ENCODE measurements around the gene MAPT. TPM values are rescaled to one million over a fixed set of nuclear protein-coding genes. Genes with fewer than 3 reads are reported as not detected.

MAPT gene
- total and polyA plus RNA-seq, 2 donors = 3.4 to 21.1 TPM

GRCh38 chr17:46025060-46025459 lies 130.7 kb downstream of the MAPT start:
- no peak overlapping the region for H3K27ac ChIP-seq (ENCODE audit: low read depth)
- no peaks in the 10 kb centered on the region for H3K4me1 ChIP-seq (ENCODE audit: insufficient read depth)
- WGBS = 83% methylated on average over 10 of the region's 10 CpGs
- DNase-seq (ENCODE audit: extremely low spot score) = no peak
- no peaks in the 10 kb centered on the region for H3K36me3 ChIP-seq (ENCODE audit: insufficient read depth)
- H3K4me3 ChIP-seq (ENCODE audit: low read depth, low read length) = no peak overlapping the region

GRCh38 chr17:46025510-46026165 lies 131.3 kb downstream of the MAPT start:
- no peak overlapping the region for H3K27ac ChIP-seq (ENCODE audit: low read depth)

GRCh38 chr17:46026166-46027047 lies 132.1 kb downstream of the MAPT start:
- Histone ChIP-seq H3K36me3 (ENCODE audit: insufficient read depth) (no peaks in the 10 kb centered on the region), H3K4me3 (ENCODE audit: low read depth, low read length) (no peak overlapping the region), H3K4me1 (ENCODE audit: insufficient read depth) (no peaks in the 10 kb centered on the region), H3K27ac (ENCODE audit: low read depth) (no peak overlapping the region)
- 78% methylated on average over 17 of the region's 17 CpGs for WGBS
- no peak for DNase-seq (ENCODE audit: extremely low spot score)

More at GRCh38 chr17:46025510-46026165, 131.3 kb downstream of the MAPT start:
- Histone ChIP-seq H3K36me3 (ENCODE audit: insufficient read depth) (no peaks in the 10 kb centered on the region), H3K4me3 (ENCODE audit: low read depth, low read length) (no peak overlapping the region), H3K4me1 (ENCODE audit: insufficient read depth) (no peaks in the 10 kb centered on the region)
- DNase-seq (ENCODE audit: extremely low spot score) = no peak
- 67% methylated on average over 8 of the region's 8 CpGs for WGBS

- H3K36me3 ChIP-seq (ENCODE audit: insufficient read depth) = no peaks in the 10 kb centered on the region
- H3K4me3 ChIP-seq (ENCODE audit: low read depth, low read length) = no peak overlapping the region
- no peaks in the 10 kb centered on the region for H3K4me1 ChIP-seq (ENCODE audit: insufficient read depth)
- H3K27ac ChIP-seq (ENCODE audit: low read depth) = no peak overlapping the region
- DNase-seq (ENCODE audit: extremely low spot score) = no peak
- WGBS = 74% methylated on average over 12 of the region's 12 CpGs
Measured at GRCh38 chr17:46027048-46027975, 133.0 kb downstream of the MAPT start.

GRCh38 chr17:46027976-46028325 lies 133.6 kb downstream of the MAPT start:
- no peaks in the 10 kb centered on the region for H3K36me3 ChIP-seq (ENCODE audit: insufficient read depth)
- H3K27ac ChIP-seq (ENCODE audit: low read depth) = no peak overlapping the region
- H3K4me3 ChIP-seq (ENCODE audit: low read depth, low read length) = no peak overlapping the region
- no peaks in the 10 kb centered on the region for H3K4me1 ChIP-seq (ENCODE audit: insufficient read depth)
- DNase-seq (ENCODE audit: extremely low spot score) = no peak
- 78% methylated on average over 4 of the region's 4 CpGs for WGBS

- Histone ChIP-seq H3K27ac (ENCODE audit: low read depth) (no peak overlapping the region), H3K36me3 (ENCODE audit: insufficient read depth) (no peaks in the 10 kb centered on the region), H3K4me1 (ENCODE audit: insufficient read depth) (no peaks in the 10 kb centered on the region), H3K4me3 (ENCODE audit: low read depth, low read length) (no peak overlapping the region)
- no peak for DNase-seq (ENCODE audit: extremely low spot score)
- 73% methylated on average over 3 of the region's 3 CpGs for WGBS
Measured at GRCh38 chr17:46028374-46028773, 134.0 kb downstream of the MAPT start.

- WGBS = 77% methylated on average over 4 of the region's 4 CpGs
- no peak for DNase-seq (ENCODE audit: extremely low spot score)
- no peaks in the 10 kb centered on the region for H3K4me1 ChIP-seq (ENCODE audit: insufficient read depth)
- no peak overlapping the region for H3K27ac ChIP-seq (ENCODE audit: low read depth)
- H3K36me3 ChIP-seq (ENCODE audit: insufficient read depth) = no peaks in the 10 kb centered on the region
- no peak overlapping the region for H3K4me3 ChIP-seq (ENCODE audit: low read depth, low read length)
Measured at GRCh38 chr17:46028981-46029565, 134.7 kb downstream of the MAPT start.

GRCh38 chr17:46029627-46030026 lies 135.3 kb downstream of the MAPT start:
- Histone ChIP-seq H3K36me3 (ENCODE audit: insufficient read depth) (no peaks in the 10 kb centered on the region), H3K27ac (ENCODE audit: low read depth) (no peak overlapping the region), H3K4me1 (ENCODE audit: insufficient read depth) (no peaks in the 10 kb centered on the region), H3K4me3 (ENCODE audit: low read depth, low read length) (no peak overlapping the region)
- DNase-seq (ENCODE audit: extremely low spot score) = no peak
- 95% methylated on average over 6 of the region's 6 CpGs for WGBS

- Histone ChIP-seq H3K4me3 (ENCODE audit: low read depth, low read length) (no peak overlapping the region), H3K36me3 (ENCODE audit: insufficient read depth) (no peaks in the 10 kb centered on the region), H3K4me1 (ENCODE audit: insufficient read depth) (no peaks in the 10 kb centered on the region), H3K27ac (ENCODE audit: low read depth) (no peak overlapping the region)
- 74% methylated on average over 3 of the region's 3 CpGs for WGBS
- no peak for DNase-seq (ENCODE audit: extremely low spot score)
Measured at GRCh38 chr17:46030752-46031151, 136.4 kb downstream of the MAPT start.

- Histone ChIP-seq H3K4me1 (ENCODE audit: insufficient read depth) (no peaks in the 10 kb centered on the region), H3K27ac (ENCODE audit: low read depth) (no peak overlapping the region), H3K36me3 (ENCODE audit: insufficient read depth) (peaks cover 3% of the 10 kb centered on the region), H3K4me3 (ENCODE audit: low read depth, low read length) (no peak overlapping the region)
- DNase-seq (ENCODE audit: extremely low spot score) = no peak
- WGBS = 94% methylated on average over 16 of the region's 16 CpGs
Measured at GRCh38 chr17:46031440-46031839, 137.1 kb downstream of the MAPT start.

- WGBS = 82% methylated on average over 8 of the region's 8 CpGs
- no peak overlapping the region for H3K27ac ChIP-seq (ENCODE audit: low read depth)
- peaks cover 3% of the 10 kb centered on the region for H3K36me3 ChIP-seq (ENCODE audit: insufficient read depth)
- H3K4me3 ChIP-seq (ENCODE audit: low read depth, low read length) = no peak overlapping the region
- no peaks in the 10 kb centered on the region for H3K4me1 ChIP-seq (ENCODE audit: insufficient read depth)
- DNase-seq (ENCODE audit: extremely low spot score) = no peak
Measured at GRCh38 chr17:46031920-46032319, 137.6 kb downstream of the MAPT start.

- 96% methylated on average over 11 of the region's 11 CpGs for WGBS
- no peak for DNase-seq (ENCODE audit: extremely low spot score)
Measured at GRCh38 chr17:46032909-46033308, 138.6 kb downstream of the MAPT start.

GRCh38 chr17:46033392-46033791 lies 139.0 kb downstream of the MAPT start:
- no peak overlapping the region for H3K27ac ChIP-seq (ENCODE audit: low read depth)
- no peaks in the 10 kb centered on the region for H3K4me1 ChIP-seq (ENCODE audit: insufficient read depth)
- DNase-seq (ENCODE audit: extremely low spot score) = no peak
- no peak overlapping the region for H3K4me3 ChIP-seq (ENCODE audit: low read depth, low read length)
- WGBS = 90% methylated on average over 3 of the region's 3 CpGs
- H3K36me3 ChIP-seq (ENCODE audit: insufficient read depth) = peaks cover 3% of the 10 kb centered on the region

More at GRCh38 chr17:46032909-46033308, 138.6 kb downstream of the MAPT start:
- Histone ChIP-seq H3K4me3 (ENCODE audit: low read depth, low read length) (no peak overlapping the region), H3K4me1 (ENCODE audit: insufficient read depth) (no peaks in the 10 kb centered on the region), H3K36me3 (ENCODE audit: insufficient read depth) (peaks cover 3% of the 10 kb centered on the region), H3K27ac (ENCODE audit: low read depth) (no peak overlapping the region)
